Measurements from ENCODE around the gene GATC. TPM values are rescaled to one million over a fixed set of nuclear protein-coding genes. Genes with fewer than 3 reads are reported as not detected.
A peak's percentile ranks its signal among the peaks of the same experiment; 100 is the strongest.

GATC gene, protein sequence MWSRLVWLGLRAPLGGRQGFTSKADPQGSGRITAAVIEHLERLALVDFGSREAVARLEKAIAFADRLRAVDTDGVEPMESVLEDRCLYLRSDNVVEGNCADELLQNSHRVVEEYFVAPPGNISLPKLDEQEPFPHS
- 10 to 100 TPM; 32.2 to 39.3 TPM for total RNA-seq

GRCh38 chr12:120445911-120446843, at the start of gene GATC, which contains the start of gene TRIAP1:
Gene GATC (plus strand): TSS chr12:120446444. CDS start chr12:120446481, 37 bp downstream.
Gene TRIAP1 (minus strand): TSS chr12:120446384. CDS start chr12:120446372, 12 bp downstream.
- intact Hi-C loops (cut with micrococcal nuclease), result no loop called here
- Mint-ChIP-seq H3K27ac (peak within 1 kb of the TSS; percentile 97), H3K36me3 (ENCODE audit: low read depth) (peaks cover 41% of the 10 kb centered on the region), H3K9me3 (no peaks in the 10 kb centered on the region), H3K4me3 (peak within 1 kb of the TSS; percentile 94), H3K27me3 (no peaks in the 10 kb centered on the region), H3K4me1 (ENCODE audit: low read depth) (peaks cover 41% of the 10 kb centered on the region)
- DNase-seq, result peak; percentile 91
- ATAC-seq, result peak; percentile 95
- ChIA-PET CTCF (interaction anchor here (1.1 to 2.1 kb wide), 2 partner anchors 17 to 23 kb away, joined by 3 to 11 read pairs; partner anchors contain the start of gene SRSF9), POLR2A (interaction anchor here (0.7 to 4.3 kb wide), 11 partner anchors 9 to 88 kb away, joined by 3 to 18 read pairs (median 4); partner anchors contain the start of genes COX6A1 and SRSF9)
- TF ChIP-seq, protein P1, sequence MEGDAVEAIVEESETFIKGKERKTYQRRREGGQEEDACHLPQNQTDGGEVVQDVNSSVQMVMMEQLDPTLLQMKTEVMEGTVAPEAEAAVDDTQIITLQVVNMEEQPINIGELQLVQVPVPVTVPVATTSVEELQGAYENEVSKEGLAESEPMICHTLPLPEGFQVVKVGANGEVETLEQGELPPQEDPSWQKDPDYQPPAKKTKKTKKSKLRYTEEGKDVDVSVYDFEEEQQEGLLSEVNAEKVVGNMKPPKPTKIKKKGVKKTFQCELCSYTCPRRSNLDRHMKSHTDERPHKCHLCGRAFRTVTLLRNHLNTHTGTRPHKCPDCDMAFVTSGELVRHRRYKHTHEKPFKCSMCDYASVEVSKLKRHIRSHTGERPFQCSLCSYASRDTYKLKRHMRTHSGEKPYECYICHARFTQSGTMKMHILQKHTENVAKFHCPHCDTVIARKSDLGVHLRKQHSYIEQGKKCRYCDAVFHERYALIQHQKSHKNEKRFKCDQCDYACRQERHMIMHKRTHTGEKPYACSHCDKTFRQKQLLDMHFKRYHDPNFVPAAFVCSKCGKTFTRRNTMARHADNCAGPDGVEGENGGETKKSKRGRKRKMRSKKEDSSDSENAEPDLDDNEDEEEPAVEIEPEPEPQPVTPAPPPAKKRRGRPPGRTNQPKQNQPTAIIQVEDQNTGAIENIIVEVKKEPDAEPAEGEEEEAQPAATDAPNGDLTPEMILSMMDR (IDR thresholded peaks at IDR 0.05), result no peak

GRCh38 chr12:120397824-120398540, 48.3 kb upstream of the GATC start:
- no peak for DNase-seq
- ChIA-PET CTCF (no interaction called here), POLR2A (interaction anchor here (0.9 kb wide), 1 partner anchor 107 kb away, joined by 3 read pairs; the partner anchor contains the start of gene RNU4-2)
- H3K9me3 Mint-ChIP-seq, result no peaks in the 10 kb centered on the region
- TF ChIP-seq, protein P1 (IDR thresholded peaks at IDR 0.05), result no peak
- no peak for ATAC-seq
- no peaks in the 10 kb centered on the region for H3K36me3 Mint-ChIP-seq (ENCODE audit: low read depth)
- H3K4me1 Mint-ChIP-seq (ENCODE audit: low read depth), result peaks cover 5% of the 10 kb centered on the region
- H3K4me3 Mint-ChIP-seq, result no peak overlapping the region
- no peak overlapping the region for H3K27ac Mint-ChIP-seq
- peaks cover 23% of the 10 kb centered on the region for H3K27me3 Mint-ChIP-seq
- intact Hi-C loops (cut with micrococcal nuclease), result no loop called here

DNA sequence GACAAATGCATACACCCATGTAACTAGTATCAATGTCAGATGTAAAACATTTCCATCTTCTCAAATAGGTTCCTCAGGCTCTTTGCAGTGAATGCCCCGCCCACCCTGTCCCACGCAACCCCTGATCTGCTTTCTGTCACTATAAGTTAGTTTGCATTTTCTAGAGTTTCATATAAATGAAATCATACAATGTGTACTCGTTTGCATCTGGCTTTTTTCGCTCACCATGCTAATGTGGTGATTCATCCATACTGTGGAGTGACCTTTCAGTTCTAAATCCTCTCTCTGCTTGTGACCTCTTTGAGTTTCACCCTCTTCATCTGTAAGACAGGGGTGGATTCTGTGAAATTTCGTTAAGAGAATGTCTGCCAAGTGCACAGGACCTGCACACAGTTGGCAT, 46.7 kb upstream of the GATC start:
- no peak overlapping the region for H3K4me3 Mint-ChIP-seq
- CTCF ChIA-PET, result interaction anchor here (0.9 kb wide), 2 partner anchors 30 to 32 kb away, joined by 3 to 5 read pairs; no protein-coding TSS in a partner anchor
- peaks cover 21% of the 10 kb centered on the region for H3K27me3 Mint-ChIP-seq
- H3K4me1 Mint-ChIP-seq (ENCODE audit: low read depth), result peaks cover 5% of the 10 kb centered on the region
- DNase-seq, result peak; percentile 52
- TF ChIP-seq, protein P1 (IDR thresholded peaks at IDR 0.05), result no peak
- H3K27ac Mint-ChIP-seq, result no peak overlapping the region
- peak; percentile 87 for ATAC-seq
- no peaks in the 10 kb centered on the region for H3K36me3 Mint-ChIP-seq (ENCODE audit: low read depth)
- intact Hi-C loops (cut with micrococcal nuclease), result no loop called here
- no peaks in the 10 kb centered on the region for H3K9me3 Mint-ChIP-seq
- POLR2A ChIA-PET, result no interaction called here

DNA sequence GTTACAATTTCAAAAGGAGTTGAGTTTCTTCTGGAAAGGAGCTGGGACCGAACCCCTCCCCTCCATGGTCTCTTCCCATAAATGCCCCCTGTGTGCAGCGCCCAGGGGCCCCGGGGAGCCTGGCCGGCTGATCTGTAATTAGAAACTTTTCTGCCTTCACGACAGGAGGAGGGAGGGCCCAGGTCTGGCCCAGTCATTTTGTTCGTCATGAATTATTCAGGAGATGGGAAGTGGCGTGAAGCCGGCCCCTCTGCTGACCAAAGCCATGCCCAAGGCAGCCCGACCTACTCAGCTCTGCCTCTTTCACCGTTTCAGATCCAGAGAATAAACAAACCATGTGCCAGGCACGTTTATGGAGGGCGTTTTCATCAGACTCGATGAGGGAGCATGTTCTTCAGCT, 44.0 kb upstream of the GATC start:
- ChIA-PET POLR2A (no interaction called here), CTCF (interaction anchor here (0.9 kb wide), 1 partner anchor 36 kb away, joined by 3 read pairs; no protein-coding TSS in a partner anchor)
- no peak overlapping the region for H3K4me3 Mint-ChIP-seq
- H3K36me3 Mint-ChIP-seq (ENCODE audit: low read depth), result no peaks in the 10 kb centered on the region
- H3K4me1 Mint-ChIP-seq (ENCODE audit: low read depth), result peaks cover 5% of the 10 kb centered on the region
- DNase-seq (no peak), ATAC-seq (no peak)
- no peak overlapping the region for H3K27ac Mint-ChIP-seq
- TF ChIP-seq, protein P1 (IDR thresholded peaks at IDR 0.05), result no peak
- intact Hi-C loops (cut with micrococcal nuclease), result no loop called here
- peaks cover 9% of the 10 kb centered on the region for H3K27me3 Mint-ChIP-seq
- no peaks in the 10 kb centered on the region for H3K9me3 Mint-ChIP-seq

All from activated CD8-positive, alpha-beta T cell treated with anti-CD3 and anti-CD28 coated beads for 36 hours (primary cell).